Motor neuron (in vitro differentiated cells): ENCODE results near the gene KDM4C. TPM values are rescaled to one million over a fixed set of nuclear protein-coding genes. Genes with fewer than 3 reads are reported as not detected.

ENCODE experiments used
- ATAC-seq, 8 experiments: fragments of 200-7000 bp; cut with Tn5 transposase; replicated peaks in 6 of 8; 2 replicates each; pipeline ENCODE4 v1.8.0; 2021; ENCODE audit warnings: mild to moderate bottlenecking in 8 of 8, moderate library complexity in 8 of 8
- H3K27ac ChIP-seq, 2 donors: fragments of 250-450 bp; sonication (Bioruptor Pico); 2 replicates each; pipeline ENCODE4 v1.9.0; 2021; ENCODE audit warnings: antibody characterized with exemption in 2 of 2, mild to moderate bottlenecking in 2 of 2, moderate library complexity in 1 of 2
- H3K4me1 ChIP-seq, 2 donors: fragments of 250-450 bp; sonication (Bioruptor Pico); replicated peaks in 1 of 2; 2 replicates each; pipeline ENCODE4 v1.6.1; 2021; ENCODE audit warnings: antibody characterized with exemption in 2 of 2, mild to moderate bottlenecking in 2 of 2, moderate library complexity in 1 of 2
- H3K4me3 ChIP-seq, 5 donors: fragments of 250-450 bp; sonication (Bioruptor Pico); 2 replicates each; pipeline ENCODE4 v1.9.0; 2021; ENCODE audit warnings: antibody characterized with exemption in 5 of 5, mild to moderate bottlenecking in 5 of 5, moderate library complexity in 4 of 5
- WGBS, 10 experiments: fragments of 450-650 bp; shearing (Covaris generic); methylation state at CpG; one replicate each; pipeline ENCODE4 v1.0.0; 2022; 5-methylcytosine and 5-hydroxymethylcytosine counted together
- in situ Hi-C, 9 experiments: fragments of 400-800 bp; cut with MboI; loops; one replicate each; pipeline ENCODE4 v1.15.0; 2021; ENCODE audit warnings: low sequenced_read_pairs in 9 of 9, low pct_unique_long_range_greater_than_20kb in 2 of 9; ENCODE audit not compliant: unreplicated experiment in 9 of 9
- total RNA-seq, 8 experiments: library from RNA; unstranded; fragments of 300-600 nt; gene quantifications; 2 replicates each; pipeline versions ENCODE4 v1.2.3 to v1.2.4, GENCODE V29; 2022

KDM4C gene
- total RNA-seq, 8 experiments from 2014 or later: 11.4 to 61.4 (median 25.6) TPM

GRCh38 chr9:7123743-7124142 lies 366.0 kb downstream of the KDM4C start:
- Histone ChIP-seq H3K27ac (no peak overlapping the region), H3K4me1 (no peaks in the 10 kb centered on the region), H3K4me3 (no peak overlapping the region)
- ATAC-seq: no peak
- 90 to 100% (median 100%) methylated on average over 1 to 4 of the region's 4 CpGs; no CpG with 5 or more reads in 1 of the 10 experiments for WGBS, 10 experiments
- in situ Hi-C loops: no loop called here

GRCh38 chr9:7125231-7125630 lies 367.5 kb downstream of the KDM4C start:
- Histone ChIP-seq H3K4me3 (no peak overlapping the region), H3K27ac (no peak overlapping the region), H3K4me1 (no peaks in the 10 kb centered on the region)
- no peak for ATAC-seq
- in situ Hi-C loops: no loop called here
- 40 to 100% (median 100%) methylated on average over 1 to 2 of the region's 2 CpGs; no CpG with 5 or more reads in 2 of the 10 experiments for WGBS, 10 experiments

- Histone ChIP-seq H3K4me1 (no peaks in the 10 kb centered on the region), H3K4me3 (no peak overlapping the region), H3K27ac (no peak overlapping the region)
- ATAC-seq: no peak
- WGBS, 10 experiments: 0 to 100% (median 47%) methylated on average over 1 to 2 of the region's 2 CpGs; no CpG with 5 or more reads in 4 of the 10 experiments
- in situ Hi-C loops: no loop called here
Observed at GRCh38 chr9:7129391-7129790, 371.6 kb downstream of the KDM4C start.

GRCh38 chr9:7130266-7130820 lies 372.6 kb downstream of the KDM4C start:
- 71 to 100% (median 94%) methylated on average over 1 to 4 of the region's 4 CpGs; no CpG with 5 or more reads in 2 of the 10 experiments for WGBS, 10 experiments
- no peak overlapping the region for H3K27ac ChIP-seq
- H3K4me1 ChIP-seq: no peaks in the 10 kb centered on the region
- no peak for ATAC-seq
- no peak overlapping the region for H3K4me3 ChIP-seq
- in situ Hi-C loops: no loop called here

- WGBS, 10 experiments: 0 to 80% (median 0%) methylated on average over 1 of the region's 1 CpG; no CpG with 5 or more reads in 5 of the 10 experiments
- in situ Hi-C loops: no loop called here
- Histone ChIP-seq H3K27ac (no peak overlapping the region), H3K4me3 (no peak overlapping the region), H3K4me1 (no peaks in the 10 kb centered on the region)
- ATAC-seq: no peak
Observed at GRCh38 chr9:7132605-7133004, 374.8 kb downstream of the KDM4C start.

GRCh38 chr9:7135735-7136134 lies 378.0 kb downstream of the KDM4C start:
- in situ Hi-C loops: no loop called here
- WGBS, 10 experiments: 50 to 100% (median 86%) methylated on average over 1 to 4 of the region's 4 CpGs; no CpG with 5 or more reads in 3 of the 10 experiments
- ATAC-seq: no peak
- Histone ChIP-seq H3K4me1 (no peaks in the 10 kb centered on the region), H3K4me3 (no peak overlapping the region), H3K27ac (no peak overlapping the region)

GRCh38 chr9:7137040-7137439 lies 379.3 kb downstream of the KDM4C start:
- no peak overlapping the region for H3K4me3 ChIP-seq

GRCh38 chr9:7137571-7137970 lies 379.8 kb downstream of the KDM4C start:
- no peak for ATAC-seq
- WGBS, 10 experiments: 57 to 100% (median 90%) methylated on average over 1 to 5 of the region's 5 CpGs
- no peak overlapping the region for H3K4me3 ChIP-seq
- in situ Hi-C loops: no loop called here
- H3K4me1 ChIP-seq: no peaks in the 10 kb centered on the region
- H3K27ac ChIP-seq: no peak overlapping the region

More at GRCh38 chr9:7137040-7137439, 379.3 kb downstream of the KDM4C start:
- Histone ChIP-seq H3K4me1 (no peaks in the 10 kb centered on the region), H3K27ac (no peak overlapping the region)
- in situ Hi-C loops: no loop called here
- no peak for ATAC-seq
- WGBS, 10 experiments: 70 to 100% (median 82%) methylated on average over 2 to 6 of the region's 6 CpGs

- 64 to 100% (median 100%) methylated on average over 1 to 4 of the region's 4 CpGs; no CpG with 5 or more reads in 2 of the 10 experiments for WGBS, 10 experiments
- H3K27ac ChIP-seq: no peak overlapping the region
- in situ Hi-C loops: no loop called here
Observed at GRCh38 chr9:7139886-7140285, 382.1 kb downstream of the KDM4C start.

GRCh38 chr9:7140401-7140800 lies 382.6 kb downstream of the KDM4C start:
- Histone ChIP-seq H3K4me3 (no peak overlapping the region), H3K27ac (no peak overlapping the region), H3K4me1 (no peaks in the 10 kb centered on the region)
- ATAC-seq: no peak
- in situ Hi-C loops: no loop called here
- 71 to 100% (median 100%) methylated on average over 1 to 2 of the region's 2 CpGs; no CpG with 5 or more reads in 3 of the 10 experiments for WGBS, 10 experiments

More at GRCh38 chr9:7139886-7140285, 382.1 kb downstream of the KDM4C start:
- Histone ChIP-seq H3K4me3 (no peak overlapping the region), H3K4me1 (no peaks in the 10 kb centered on the region)
- ATAC-seq: no peak

- H3K27ac ChIP-seq: no peak overlapping the region
- WGBS, 10 experiments: 89 to 100% (median 100%) methylated on average over 2 of the region's 2 CpGs; no CpG with 5 or more reads in 1 of the 10 experiments
- in situ Hi-C loops: no loop called here
- H3K4me3 ChIP-seq: no peak overlapping the region
- ATAC-seq: no peak
- H3K4me1 ChIP-seq: peaks cover 0 to 13% of the 10 kb centered on the region in 2 donors
Observed at GRCh38 chr9:7143645-7144200, 385.9 kb downstream of the KDM4C start.

- H3K4me1 ChIP-seq: peaks cover 0 to 13% of the 10 kb centered on the region in 2 donors
- H3K4me3 ChIP-seq: no peak overlapping the region
- whole genome bisulfite sequencing, 10 experiments: 89 to 100% (median 96%) methylated on average over 1 to 7 of the region's 10 CpGs
- in situ Hi-C loops: no loop called here
- no peak overlapping the region for H3K27ac ChIP-seq
- no peak for ATAC-seq
Observed at GRCh38 chr9:7144265-7145046, 386.7 kb downstream of the KDM4C start.

- in situ Hi-C loops: no loop called here
- peaks cover 0 to 13% of the 10 kb centered on the region in 2 donors for H3K4me1 ChIP-seq
- no peak overlapping the region for H3K4me3 ChIP-seq
- no peak overlapping the region for H3K27ac ChIP-seq
- 70 to 100% (median 90%) methylated on average over 2 to 6 of the region's 8 CpGs; no CpG with 5 or more reads in 1 of the 10 experiments for WGBS, 10 experiments
- ATAC-seq: no peak
Observed at GRCh38 chr9:7145361-7146069, 387.7 kb downstream of the KDM4C start.
